Colon (tissue), 2 donors: Measurements from ENCODE around the gene SH2D1A.

Source experiments
- FAIRE-seq: peaks from 2 replicates; lab custom pipeline; 2012; peaks lifted over from hg19 to GRCh38; lab: Jason Lieb, UNC
- donor health status: control.
- donor health status: control.

Gene SH2D1A

DNA sequence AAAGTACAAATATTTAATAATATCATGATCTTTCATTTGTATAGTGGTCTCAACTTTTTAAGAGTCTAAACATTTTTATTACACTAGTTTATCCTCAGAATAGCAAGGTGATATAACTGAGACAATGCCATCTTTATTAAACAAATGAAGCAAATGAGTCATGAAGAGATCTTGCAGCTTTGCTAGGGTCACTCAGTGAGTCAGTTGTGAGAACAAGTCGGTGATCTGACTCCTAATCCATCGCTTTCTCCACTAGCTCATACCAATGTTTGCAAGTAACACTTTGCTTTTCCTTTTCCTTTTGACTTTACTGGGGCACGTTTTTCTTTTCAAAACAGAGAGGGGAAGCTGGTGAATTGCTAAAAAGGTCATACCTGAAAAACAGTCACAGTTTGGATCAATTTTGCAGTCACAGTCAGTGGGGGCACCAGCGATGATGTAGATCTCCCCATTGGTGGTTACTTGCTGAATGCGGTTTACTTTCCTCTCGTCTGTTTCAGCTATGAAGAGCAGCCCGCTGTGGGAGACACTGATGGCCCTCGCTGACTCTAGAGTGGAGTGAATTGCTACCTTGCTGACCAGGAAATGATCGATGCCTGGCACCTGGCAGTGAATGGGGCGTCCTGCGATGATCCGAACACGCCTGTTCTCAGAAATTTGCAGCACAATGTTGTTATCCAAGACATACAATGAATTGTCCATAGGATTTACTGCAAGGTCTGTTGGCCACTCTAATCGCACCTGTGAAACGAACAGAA is 75.7 kb downstream of the SH2D1A start:
- no peak for FAIRE-seq
